H9 (cell line): ENCODE measurements around the gene SERBP1. TPM values are rescaled to one million over a fixed set of nuclear protein-coding genes. Genes with fewer than 3 reads are reported as not detected.

Experiments used
- DNase-seq: peaks from one replicate; pipeline ENCODE4 v3.0.0-alpha.2; 2017
- H2AFZ ChIP-seq: one replicate; pipeline ENCODE4 v1.6.1; 2013; ENCODE audit warnings: mild to moderate bottlenecking, low read length, control low read depth, moderate library complexity
- H2AK5ac ChIP-seq: 2 replicates; pipeline ENCODE4 v1.6.1; 2013; ENCODE audit warnings: low read length, control low read depth, mixed read lengths; ENCODE audit not compliant: insufficient read length
- H2BK120ac ChIP-seq: one replicate; pipeline ENCODE4 v1.6.1; 2013; ENCODE audit warnings: low read depth, mild to moderate bottlenecking, low read length, control low read depth, inconsistent platforms; ENCODE audit not compliant: poor library complexity, severe bottlenecking
- H2BK12ac ChIP-seq: 2 replicates; pipeline ENCODE4 v1.6.1; 2013; ENCODE audit warnings: low read length, control low read depth, mixed read lengths, low read depth; ENCODE audit not compliant: insufficient read length
- H2BK15ac ChIP-seq: 2 replicates; pipeline ENCODE4 v1.6.1; 2013; ENCODE audit warnings: low read depth, low read length, control low read depth
- H2BK20ac ChIP-seq: one replicate; pipeline ENCODE4 v1.6.1; 2013; ENCODE audit warnings: low read depth, mild to moderate bottlenecking, low read length, control low read depth, inconsistent platforms; ENCODE audit not compliant: poor library complexity, severe bottlenecking
- H2BK5ac ChIP-seq: 2 replicates; pipeline ENCODE4 v1.6.1; 2013; ENCODE audit warnings: low read length, control low read depth, mixed read lengths; ENCODE audit not compliant: insufficient read length
- H3K14ac ChIP-seq: 2 replicates; pipeline ENCODE4 v1.6.1; 2013; ENCODE audit warnings: low read length, control low read depth; ENCODE audit not compliant: insufficient read depth
- H3K18ac ChIP-seq: 2 replicates; pipeline ENCODE4 v1.6.1; 2013; ENCODE audit warnings: low read depth, mild to moderate bottlenecking, mixed read lengths, low read length, control low read depth; ENCODE audit not compliant: insufficient read length
- H3K23ac ChIP-seq: 2 replicates; pipeline ENCODE4 v1.6.1; 2013; ENCODE audit warnings: low read length, control low read depth, mixed read lengths, low read depth; ENCODE audit not compliant: insufficient read length
- H3K23me2 ChIP-seq: 2 replicates; pipeline ENCODE4 v1.6.1; 2013; ENCODE audit warnings: low read depth, mild to moderate bottlenecking, mixed read lengths, low read length, control low read depth; ENCODE audit not compliant: insufficient read length, poor library complexity, severe bottlenecking
- H3K27ac ChIP-seq: 2 replicates; pipeline ENCODE4 v1.5.1; 2013; ENCODE audit warnings: low read length, control low read depth, mixed read lengths, low read depth; ENCODE audit not compliant: insufficient read length
- H3K27me3 ChIP-seq: 2 replicates; pipeline ENCODE4 v1.6.1; 2013; ENCODE audit warnings: low read length, control low read depth, inconsistent platforms; ENCODE audit not compliant: insufficient read depth
- H3K4ac ChIP-seq: 2 replicates; pipeline ENCODE4 v1.6.1; 2013; ENCODE audit warnings: low read depth, mild to moderate bottlenecking, control low read depth, inconsistent platforms, low read length, moderate library complexity
- H3K4me1 ChIP-seq: 2 replicates; pipeline ENCODE4 v1.6.1; 2013; ENCODE audit warnings: low read length, control low read depth, inconsistent platforms; ENCODE audit not compliant: insufficient read depth
- H3K4me2 ChIP-seq: 2 replicates; pipeline ENCODE4 v1.6.1; 2013; ENCODE audit warnings: low read length, control low read depth, mixed read lengths; ENCODE audit not compliant: insufficient read length, insufficient read depth
- H3K56ac ChIP-seq: 2 replicates; pipeline ENCODE4 v1.6.1; 2013; ENCODE audit warnings: low read depth, mild to moderate bottlenecking, mixed read lengths, low read length, control low read depth; ENCODE audit not compliant: insufficient read length
- H3K79me1 ChIP-seq: 2 replicates; pipeline ENCODE4 v1.6.1; 2013; ENCODE audit warnings: low read depth, mild to moderate bottlenecking, moderate library complexity, low read length, control low read depth, inconsistent platforms; ENCODE audit not compliant: insufficient read depth, poor library complexity, severe bottlenecking
- H3K79me2 ChIP-seq: 2 replicates; pipeline ENCODE4 v1.6.1; 2013; ENCODE audit warnings: low read length, control low read depth, inconsistent platforms; ENCODE audit not compliant: insufficient read depth
- H3K9ac ChIP-seq: 2 replicates; pipeline ENCODE4 v1.6.1; 2013; ENCODE audit warnings: low read length, control low read depth, mixed read lengths; ENCODE audit not compliant: insufficient read length; ENCODE audit errors: extremely low read depth
- H3K9me3 ChIP-seq: one replicate; pipeline ENCODE4 v1.6.1; 2013; ENCODE audit warnings: low read depth, low read length, inconsistent platforms; ENCODE audit not compliant: control insufficient read depth
- H3T11ph ChIP-seq: one replicate; pipeline ENCODE4 v1.6.1; 2013; ENCODE audit warnings: mild to moderate bottlenecking, low read length, control low read depth, inconsistent platforms
- H4K20me1 ChIP-seq: one replicate; pipeline ENCODE4 v1.6.1; 2013; ENCODE audit not compliant: control insufficient read depth, insufficient read length, insufficient read depth
- H4K5ac ChIP-seq: 2 replicates; pipeline ENCODE4 v1.6.1; 2013; ENCODE audit warnings: low read depth, mild to moderate bottlenecking, mixed read lengths, low read length, control low read depth; ENCODE audit not compliant: insufficient read length
- H4K8ac ChIP-seq: replicated peaks from 2 replicates; pipeline ENCODE4 v1.6.1; 2013; ENCODE audit warnings: low read length, control low read depth, mixed read lengths, low read depth; ENCODE audit not compliant: insufficient read length
- H4K91ac ChIP-seq: 2 replicates; pipeline ENCODE4 v1.6.1; 2013; ENCODE audit warnings: low read depth, mild to moderate bottlenecking, moderate library complexity, mixed read lengths, low read length, control low read depth; ENCODE audit not compliant: insufficient read length
- H3K27ac Mint-ChIP-seq, 3 experiments: 2 replicates in 2 of 3; 3 replicates in 1 of 3; pipeline ENCODE4 v1.8.0; 2020 to 2021; ENCODE audit warnings: mixed read lengths in 3 of 3, mild to moderate bottlenecking in 1 of 3, moderate library complexity in 1 of 3
- H3K27me3 Mint-ChIP-seq: 2 replicates; pipeline ENCODE4 v1.8.0; 2021; ENCODE audit warnings: low read depth, mild to moderate bottlenecking, moderate library complexity, mixed read lengths
- H3K36me3 Mint-ChIP-seq, 3 experiments: 2 replicates in 2 of 3; 3 replicates in 1 of 3; pipeline ENCODE4 v1.8.0; 2020 to 2021; ENCODE audit warnings: low read depth in 3 of 3, mixed read lengths in 3 of 3; ENCODE audit not compliant: insufficient read depth in 1 of 3
- H3K4me1 Mint-ChIP-seq, 2 experiments: 2 replicates each; pipeline ENCODE4 v1.8.0; 2020; ENCODE audit warnings: mixed read lengths in 2 of 2
- H3K4me3 Mint-ChIP-seq, 2 experiments: 2 replicates in 1 of 2; 3 replicates in 1 of 2; pipeline ENCODE4 v1.8.0; 2020 to 2021; ENCODE audit warnings: mild to moderate bottlenecking in 2 of 2, mixed read lengths in 2 of 2, moderate library complexity in 1 of 2
- H3K9me3 Mint-ChIP-seq, 2 experiments: 2 replicates in 1 of 2; 3 replicates in 1 of 2; pipeline ENCODE4 v1.8.0; 2020; ENCODE audit warnings: mild to moderate bottlenecking in 2 of 2, mixed read lengths in 2 of 2, moderate library complexity in 1 of 2
- WGBS: extraction: QIAGEN DNeasy Blood & Tissue Kit; methylation state at CpG from one replicate; pipeline ENCODE4 v1.1.7; 2013; ENCODE audit warnings: missing lambda C conversion rate, low lambda C conversion rate, mixed read lengths; ENCODE audit not compliant: insufficient read length; ENCODE audit errors: extremely low coverage; 5-methylcytosine and 5-hydroxymethylcytosine counted together
- total RNA-seq: library from RNA; stranded (reverse); gene quantifications from 2 replicates; pipeline ENCODE4 v1.2.1, GENCODE V29; 2021
- TF ChIP-seq, protein P1 (sequence below): fragments of 200-600 bp; sonication (generic); conservative IDR thresholded peaks from 3 replicates; pipeline ENCODE4 v1.8.0; 2021; ENCODE audit warnings: antibody characterized with exemption, mild to moderate bottlenecking

The SERBP1 gene
- total RNA-seq, 1 experiment from 2014 or later: 495 TPM

DNA sequence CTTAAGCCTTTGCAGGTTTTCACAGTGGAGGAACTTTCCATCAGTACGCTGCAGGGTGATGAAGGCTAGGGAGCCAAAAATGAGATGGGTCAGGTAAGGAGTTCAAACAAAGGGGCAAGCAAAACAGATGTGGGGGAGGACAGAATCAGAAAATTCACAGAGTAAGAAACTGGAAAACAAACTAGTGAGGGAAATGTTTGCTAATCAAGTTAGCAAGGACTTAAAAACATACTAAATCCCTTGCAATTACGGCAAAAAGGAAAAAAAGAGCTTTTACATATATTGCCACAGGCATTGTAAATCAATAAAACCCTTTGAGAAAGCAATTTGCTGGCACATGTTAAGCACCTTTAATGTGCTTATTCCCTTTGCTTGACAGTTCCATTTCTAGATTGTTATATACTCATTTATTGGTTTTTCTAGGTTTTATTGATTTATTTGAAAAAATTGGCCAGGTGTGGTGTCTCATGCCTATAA is 45.8 kb upstream of the SERBP1 start:
- H4K5ac ChIP-seq: no peak overlapping the region
- DNase-seq: no peak
- H3K14ac ChIP-seq: no peak overlapping the region
- H2BK120ac ChIP-seq: no peak overlapping the region
- no peaks in the 10 kb centered on the region for H3K27me3 ChIP-seq
- no peak overlapping the region for H4K91ac ChIP-seq
- WGBS: no CpG with 5 or more reads among the region's 2 CpGs
- H2BK15ac ChIP-seq: no peak overlapping the region
- TF ChIP-seq, protein P1, sequence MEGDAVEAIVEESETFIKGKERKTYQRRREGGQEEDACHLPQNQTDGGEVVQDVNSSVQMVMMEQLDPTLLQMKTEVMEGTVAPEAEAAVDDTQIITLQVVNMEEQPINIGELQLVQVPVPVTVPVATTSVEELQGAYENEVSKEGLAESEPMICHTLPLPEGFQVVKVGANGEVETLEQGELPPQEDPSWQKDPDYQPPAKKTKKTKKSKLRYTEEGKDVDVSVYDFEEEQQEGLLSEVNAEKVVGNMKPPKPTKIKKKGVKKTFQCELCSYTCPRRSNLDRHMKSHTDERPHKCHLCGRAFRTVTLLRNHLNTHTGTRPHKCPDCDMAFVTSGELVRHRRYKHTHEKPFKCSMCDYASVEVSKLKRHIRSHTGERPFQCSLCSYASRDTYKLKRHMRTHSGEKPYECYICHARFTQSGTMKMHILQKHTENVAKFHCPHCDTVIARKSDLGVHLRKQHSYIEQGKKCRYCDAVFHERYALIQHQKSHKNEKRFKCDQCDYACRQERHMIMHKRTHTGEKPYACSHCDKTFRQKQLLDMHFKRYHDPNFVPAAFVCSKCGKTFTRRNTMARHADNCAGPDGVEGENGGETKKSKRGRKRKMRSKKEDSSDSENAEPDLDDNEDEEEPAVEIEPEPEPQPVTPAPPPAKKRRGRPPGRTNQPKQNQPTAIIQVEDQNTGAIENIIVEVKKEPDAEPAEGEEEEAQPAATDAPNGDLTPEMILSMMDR: no peak
- H3K79me2 ChIP-seq: no peaks in the 10 kb centered on the region
- Mint-ChIP-seq H3K36me3 (no peaks in the 10 kb centered on the region; a peak in 1 of 7 replicates), H3K27ac (no peak overlapping the region; a peak in 1 of 7 replicates), H3K4me3 (no peak overlapping the region), H3K4me1 (peaks cover 3 to 14% of the 10 kb centered on the region in 2 experiments; a peak in 2 of 4 replicates), H3K9me3 (no peaks in the 10 kb centered on the region), H3K27me3 (peaks cover 4% of the 10 kb centered on the region)
- H3K4me2 ChIP-seq: no peak overlapping the region
- H4K8ac ChIP-seq: no peak overlapping the region
- no peak overlapping the region for H2BK20ac ChIP-seq
- no peaks in the 10 kb centered on the region for H4K20me1 ChIP-seq
- H3K9ac ChIP-seq: no peak overlapping the region
- H2AK5ac ChIP-seq: no peak overlapping the region
- no peak overlapping the region for H2AFZ ChIP-seq
- no peak overlapping the region for H3T11ph ChIP-seq
- no peaks in the 10 kb centered on the region for H3K4me1 ChIP-seq
- no peak overlapping the region for H2BK5ac ChIP-seq
- no peaks in the 10 kb centered on the region for H3K79me1 ChIP-seq
- no peaks in the 10 kb centered on the region for H3K9me3 ChIP-seq
- H3K23ac ChIP-seq: no peak overlapping the region
- no peak overlapping the region for H3K27ac ChIP-seq
- no peak overlapping the region for H3K4ac ChIP-seq
- H3K18ac ChIP-seq: no peak overlapping the region
- H2BK12ac ChIP-seq: no peak overlapping the region
- no peaks in the 10 kb centered on the region for H3K23me2 ChIP-seq
- no peak overlapping the region for H3K56ac ChIP-seq
